T-helper 9 cell (primary cell): Measurements from ENCODE around the gene ZFPM1.

ENCODE experiments used
- DNase-seq: peaks from one replicate; pipeline ENCODE4 v3.0.0-alpha.2; 2020

ZFPM1 gene

DNA sequence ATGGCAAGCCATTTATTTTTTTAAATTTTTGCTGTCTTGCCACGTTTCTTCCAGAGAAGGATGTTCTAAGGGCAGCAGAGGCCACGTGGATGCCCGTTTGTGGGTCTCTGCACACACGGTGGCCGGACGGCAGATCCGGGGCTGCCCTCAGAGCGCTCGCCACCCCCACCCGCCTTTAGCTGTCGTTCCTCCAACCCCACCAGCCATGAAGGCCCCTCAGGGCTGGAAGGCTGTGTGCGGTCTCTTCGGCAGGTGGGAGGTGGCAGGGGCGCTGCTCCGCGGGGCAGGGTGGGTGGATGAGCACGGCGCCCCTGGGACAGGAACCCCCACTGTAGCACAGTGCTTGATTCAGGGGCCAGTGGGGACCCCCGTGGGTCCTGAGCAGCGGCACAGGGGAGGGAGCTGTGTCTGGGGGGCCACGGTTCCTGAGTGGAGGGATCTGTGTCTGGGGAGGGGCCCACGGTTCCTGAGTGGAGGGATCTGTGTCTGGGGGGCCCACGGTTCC, 49.7 kb downstream of the ZFPM1 start:
- no peak for DNase-seq

GRCh38 chr16:88503374-88503770, 50.3 kb downstream of the ZFPM1 start:
- DNase-seq = no peak

GRCh38 chr16:88503771-88504488, 50.9 kb downstream of the ZFPM1 start:
- no peak for DNase-seq

DNA sequence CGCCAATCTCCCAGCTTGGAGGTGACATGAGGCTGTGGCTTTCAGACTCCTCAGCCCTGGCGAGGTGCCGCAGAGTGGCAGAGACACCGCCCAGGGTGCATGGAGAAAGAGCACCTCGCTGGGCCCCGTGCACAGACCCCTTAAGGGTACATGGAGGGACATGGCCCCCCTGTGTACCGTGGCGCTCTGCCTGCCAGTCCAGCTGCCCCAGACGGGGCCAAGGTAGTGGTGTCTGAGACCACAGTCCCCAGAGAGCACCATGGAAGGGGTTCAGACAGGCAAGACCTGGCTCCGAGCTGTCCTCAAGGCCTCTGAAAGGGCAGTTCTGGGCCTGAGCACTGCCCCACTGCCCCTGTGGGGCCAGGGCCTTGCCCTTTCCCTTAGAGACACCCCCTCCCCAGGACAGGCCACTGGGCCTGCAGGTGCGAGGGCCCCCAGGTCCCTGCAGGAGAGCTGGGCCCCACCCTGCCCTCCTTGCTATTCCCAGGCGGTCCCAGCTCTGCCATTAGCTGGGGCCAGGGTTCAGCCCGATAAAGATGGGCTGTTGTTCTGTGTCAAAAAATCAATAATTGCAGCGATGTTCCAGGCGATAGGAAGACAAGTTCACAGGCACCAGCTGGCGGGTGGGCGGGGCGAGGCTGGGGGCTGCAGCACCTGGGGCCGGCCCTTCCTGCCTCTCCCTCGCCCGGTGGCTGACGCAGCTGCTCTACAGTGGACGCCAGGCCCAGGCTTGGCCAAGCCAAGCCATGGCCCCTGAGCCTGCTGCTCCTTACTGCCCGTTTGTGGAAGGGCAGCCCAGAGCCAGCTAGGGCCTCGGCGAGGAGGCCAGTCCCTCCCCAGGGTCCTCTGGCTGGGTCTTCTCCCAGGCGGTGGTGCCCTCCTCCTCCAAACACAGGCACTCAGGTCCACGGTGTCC, 51.7 kb downstream of the ZFPM1 start:
- no peak for DNase-seq

DNA sequence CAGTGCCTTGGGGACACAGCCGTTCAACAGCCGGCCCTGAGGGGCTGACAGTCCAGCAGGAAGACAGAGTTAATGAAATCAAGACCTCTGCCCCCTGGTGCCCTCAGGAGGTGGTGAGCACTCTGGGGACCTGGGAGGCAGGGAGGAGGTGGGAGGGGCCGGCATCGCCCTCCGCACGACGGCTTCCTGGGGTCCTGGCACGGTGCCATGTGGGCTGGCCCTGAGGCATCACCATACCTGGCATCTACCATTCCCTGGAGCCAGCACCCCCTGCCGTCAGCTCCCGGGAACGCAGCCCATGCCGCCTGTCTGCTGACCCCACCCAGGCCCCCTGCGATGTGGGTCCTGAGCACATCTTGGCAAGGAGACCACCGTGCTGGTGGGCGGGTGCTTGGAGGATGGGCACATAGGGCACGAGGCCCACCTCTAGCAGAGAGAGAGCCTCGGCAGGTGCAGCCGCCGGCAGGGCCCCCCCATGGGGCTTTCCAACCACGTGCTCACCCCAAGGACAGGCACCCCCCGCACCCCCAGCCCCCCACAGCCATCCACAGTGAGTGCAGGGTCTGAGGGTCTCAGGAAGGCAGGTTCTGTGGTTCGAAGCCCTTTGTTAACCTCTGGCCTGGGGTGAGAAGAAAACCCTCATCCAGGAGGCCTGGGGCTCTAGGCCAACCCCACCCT, 52.5 kb downstream of the ZFPM1 start:
- DNase-seq = peak; percentile 55

- DNase-seq = no peak
Observed at GRCh38 chr16:88506723-88507122, 53.6 kb downstream of the ZFPM1 start.

DNA sequence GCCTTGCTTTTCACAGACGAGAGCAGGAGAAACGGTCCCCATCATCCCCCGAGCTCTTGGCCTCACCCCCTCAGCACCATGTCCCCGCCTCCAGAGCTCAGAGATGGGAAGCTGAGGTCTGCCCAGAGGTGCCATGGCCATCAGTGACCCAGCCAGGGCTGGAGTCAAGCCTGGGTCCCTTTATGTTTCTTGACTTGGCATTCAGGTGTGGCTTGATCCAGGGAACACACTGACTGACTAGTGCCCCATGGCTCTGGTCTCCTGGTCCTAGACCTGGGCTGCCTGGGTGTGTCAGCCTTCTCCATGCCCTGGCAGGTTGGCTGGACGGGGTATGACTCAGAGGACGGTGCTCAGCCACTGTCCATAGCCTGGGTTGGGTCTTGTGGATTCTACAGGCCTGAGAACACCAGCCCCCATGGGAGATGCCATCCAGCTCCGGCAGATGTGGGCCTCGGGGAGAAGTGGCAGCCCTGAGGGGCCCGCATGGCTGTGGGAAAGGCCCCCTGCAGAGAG, 54.2 kb downstream of the ZFPM1 start:
- no peak for DNase-seq

- DNase-seq = no peak
Observed at GRCh38 chr16:88508376-88508867, 55.3 kb downstream of the ZFPM1 start.

- no peak for DNase-seq
Observed at GRCh38 chr16:88508868-88509748, 56.0 kb downstream of the ZFPM1 start.

DNA sequence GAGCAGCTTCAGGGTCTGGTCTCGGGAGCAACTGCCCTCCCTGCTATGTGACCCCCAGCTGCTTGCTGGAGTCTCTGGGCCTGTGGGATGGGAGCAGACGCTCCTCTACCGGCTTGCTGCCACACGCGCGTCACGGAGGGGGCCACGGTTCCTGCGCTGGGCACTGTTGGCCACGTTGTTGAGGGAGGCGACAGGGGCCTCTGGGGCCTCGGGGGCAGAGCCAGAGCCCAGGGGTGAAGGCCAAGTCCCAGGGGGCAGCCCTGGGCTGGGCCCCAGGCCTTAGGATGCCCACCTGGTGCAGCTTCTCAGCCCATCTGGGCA, 56.6 kb downstream of the ZFPM1 start:
- DNase-seq = no peak

DNA sequence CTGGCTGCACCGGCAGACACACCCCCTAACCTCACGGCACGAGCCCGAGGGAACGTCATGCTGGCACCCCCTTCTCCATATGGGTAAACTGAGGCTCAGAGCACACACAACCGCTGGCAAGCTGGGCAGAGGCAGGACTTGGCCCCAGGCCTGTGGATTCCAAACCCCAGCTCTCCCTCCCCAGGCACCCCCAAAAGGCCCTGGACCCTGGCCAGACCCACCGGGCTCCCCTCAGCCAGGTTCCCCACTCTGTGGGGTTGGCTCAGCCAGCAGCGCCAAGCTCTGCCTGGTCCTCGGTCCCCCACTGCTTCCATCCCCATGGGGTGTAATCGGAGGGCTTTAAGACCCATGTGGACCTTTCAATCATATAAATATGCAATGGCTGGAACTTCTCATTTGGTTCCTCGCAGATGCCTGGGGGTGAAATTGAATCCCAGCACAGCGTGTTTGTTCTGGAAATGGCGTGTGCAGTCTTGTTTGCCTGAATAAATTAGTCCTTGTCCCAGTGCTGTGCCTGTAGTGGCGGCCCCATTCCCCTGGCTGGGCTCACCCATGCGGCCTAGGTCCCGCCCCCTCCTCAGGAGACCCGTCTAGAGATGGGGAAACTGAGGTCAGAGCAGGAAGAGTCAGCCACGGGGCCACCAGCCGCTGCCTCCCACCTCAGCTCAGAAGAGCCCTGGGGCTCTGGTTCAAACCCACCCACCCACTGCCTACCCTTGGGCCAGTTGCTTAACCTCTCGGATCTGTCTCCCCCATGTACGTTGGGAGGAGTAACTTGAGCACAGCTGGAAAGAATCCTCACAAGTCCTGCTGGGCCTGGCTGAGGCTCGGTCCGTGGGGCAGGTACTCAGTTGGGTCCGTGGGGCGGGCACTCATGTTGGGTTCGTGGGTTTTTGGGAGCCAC, 57.3 kb downstream of the ZFPM1 start:
- DNase-seq = no peak

- no peak for DNase-seq
Observed at GRCh38 chr16:88511060-88511459, 58.0 kb downstream of the ZFPM1 start.

DNA sequence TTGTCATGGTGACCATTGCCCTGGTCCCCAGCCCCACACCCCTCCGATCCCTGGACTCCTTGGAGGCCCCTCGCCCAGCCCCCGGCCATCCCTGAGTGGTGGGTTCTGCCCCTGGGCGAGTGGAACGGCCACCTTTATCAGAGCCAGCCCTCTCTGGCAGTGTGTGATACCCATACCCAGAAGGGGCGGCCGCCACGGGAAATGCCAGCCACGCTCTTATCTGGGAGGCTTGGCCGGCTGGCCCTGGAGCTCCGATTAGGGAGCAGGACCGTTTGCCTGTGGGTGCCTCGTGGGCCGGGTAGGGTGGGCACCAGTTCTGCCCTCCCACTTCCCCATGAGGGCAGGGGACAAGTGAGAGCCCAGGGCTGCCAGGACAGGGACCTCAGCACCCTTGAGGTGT, 58.8 kb downstream of the ZFPM1 start:
- DNase-seq = no peak

DNA sequence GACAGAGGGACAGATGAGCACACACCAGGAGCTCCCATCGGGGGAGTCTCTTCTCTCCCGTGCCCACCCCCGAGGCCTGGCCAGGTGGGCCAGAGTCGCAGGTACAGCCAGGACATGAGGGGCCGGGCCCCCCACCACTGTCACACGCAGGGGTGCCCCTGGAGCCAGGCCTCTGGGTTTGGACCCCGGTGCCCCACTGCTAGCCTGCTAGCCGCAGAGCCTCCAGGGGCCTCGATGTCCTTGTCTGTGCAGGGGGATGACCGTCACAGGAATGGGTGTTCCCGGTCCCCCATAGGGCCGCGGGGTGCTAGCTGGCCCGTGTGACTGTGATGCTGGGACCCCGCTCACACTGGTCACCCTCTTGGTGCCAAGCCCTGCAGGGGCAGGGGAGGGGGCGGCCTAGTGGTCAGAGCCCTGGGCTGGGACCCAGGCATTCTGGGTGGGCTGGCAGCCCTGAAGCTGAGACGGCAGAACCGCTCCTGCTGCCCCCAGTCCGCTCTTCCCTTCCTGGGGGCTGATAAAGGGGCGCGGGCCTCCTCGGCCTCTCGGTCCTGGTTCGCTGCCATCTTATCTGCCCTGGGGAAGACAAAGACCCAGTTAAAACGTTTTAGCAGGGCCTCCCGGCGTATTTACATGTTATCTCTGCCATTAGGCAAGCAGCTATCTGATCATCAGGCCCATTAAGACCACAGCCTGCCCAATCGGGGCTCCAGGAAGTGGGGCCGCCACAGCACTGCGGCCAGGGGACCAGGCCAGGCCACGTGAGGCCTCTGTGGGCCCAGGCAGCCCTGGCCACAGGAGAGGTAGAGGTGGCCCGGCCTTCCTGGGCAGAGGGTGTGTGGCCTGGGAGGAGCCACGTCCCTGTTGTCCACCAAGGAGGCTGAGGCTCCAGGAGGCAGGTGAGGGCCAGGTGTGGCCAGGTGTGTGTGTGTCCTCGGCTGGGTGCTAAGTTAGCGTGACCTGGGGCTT, 59.9 kb downstream of the ZFPM1 start:
- no peak for DNase-seq

GRCh38 chr16:88514070-88514469, 61.0 kb downstream of the ZFPM1 start:
- no peak for DNase-seq

- DNase-seq = no peak
Observed at GRCh38 chr16:88514526-88515232, 61.6 kb downstream of the ZFPM1 start.

DNA sequence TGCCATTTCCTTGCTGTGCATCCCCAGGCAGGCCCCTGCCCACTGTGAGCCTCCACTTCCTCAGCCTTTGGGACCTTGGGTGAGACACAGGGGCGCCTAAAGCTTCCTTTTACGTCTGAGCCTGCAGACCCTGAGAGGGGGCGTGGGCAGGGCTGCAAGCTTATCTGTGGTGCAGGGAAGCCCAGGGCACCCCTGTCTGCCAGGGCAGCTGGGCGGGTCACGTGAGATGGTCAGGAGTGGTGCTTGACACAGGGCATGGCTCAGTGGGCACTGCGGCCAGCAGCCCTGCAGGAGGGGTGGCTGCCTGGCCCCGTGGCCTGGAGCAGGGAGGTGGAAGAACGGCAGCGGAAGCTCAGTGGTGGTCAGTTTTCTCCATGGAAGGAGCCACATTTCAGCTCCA, 62.3 kb downstream of the ZFPM1 start:
- no peak for DNase-seq

- DNase-seq = no peak
Observed at GRCh38 chr16:88515925-88516594, 63.0 kb downstream of the ZFPM1 start.
